CD4-positive, alpha-beta memory T cell (primary cell): ENCODE results near the gene WDR93. TPM values are rescaled to one million over a fixed set of nuclear protein-coding genes. Genes with fewer than 3 reads are reported as not detected.

ENCODE experiments used
- CTCF ChIA-PET: fragments of 350-600 bp; sonication (Branson Sonifier 250); formaldehyde crosslinking; loops from one replicate; lab custom pipeline; 2021; ENCODE audit warnings: inconsistent platforms; ENCODE audit not compliant: partially characterized antibody; lab: Charles Lee
- POLR2A ChIA-PET: fragments of 350-600 bp; sonication (Branson Sonifier 250); formaldehyde crosslinking; loops from one replicate; lab custom pipeline; 2021; ENCODE audit not compliant: partially characterized antibody; lab: Charles Lee
- DNase-seq, 5 donors: peaks; one replicate each; pipeline versions ENCODE4 v3.0.0 to v3.0.0-alpha.2; 2020 to 2022; ENCODE audit warnings: mixed read lengths in 1 of 5
- H3K27ac ChIP-seq: one replicate; pipeline ENCODE4 v1.7.0; 2013; ENCODE audit warnings: low read depth, low read length
- H3K27me3 ChIP-seq: 2 replicates; pipeline ENCODE4 v1.7.0; 2013; ENCODE audit warnings: mild to moderate bottlenecking, low read length, moderate library complexity; ENCODE audit not compliant: insufficient read depth
- H3K36me3 ChIP-seq: 2 replicates; pipeline ENCODE4 v1.7.0; 2013; ENCODE audit warnings: mild to moderate bottlenecking, low read length, moderate library complexity; ENCODE audit not compliant: insufficient read depth
- H3K4me1 ChIP-seq: 2 replicates; pipeline ENCODE4 v1.7.0; 2013; ENCODE audit warnings: mild to moderate bottlenecking, low read length, moderate library complexity; ENCODE audit not compliant: insufficient read depth
- H3K4me3 ChIP-seq, 2 donors: one replicate each; pipeline ENCODE4 v1.7.0; 2013; ENCODE audit warnings: low read length in 2 of 2, mild to moderate bottlenecking in 1 of 2
- H3K9me3 ChIP-seq, 2 donors: one replicate each; pipeline ENCODE4 v1.7.0; 2013; ENCODE audit warnings: low read length in 2 of 2, control low read depth in 1 of 2; ENCODE audit not compliant: control insufficient read depth in 1 of 2
- H3K27ac Mint-ChIP-seq, 7 donors: one replicate each; pipeline ENCODE4 v1.8.0; 2020 to 2021; ENCODE audit warnings: mixed read lengths in 7 of 7, mild to moderate bottlenecking in 6 of 7, inconsistent platforms in 3 of 7, moderate library complexity in 3 of 7
- H3K27me3 Mint-ChIP-seq, 2 donors: one replicate each; pipeline ENCODE4 v1.8.0; 2020 to 2021; ENCODE audit warnings: mixed read lengths in 2 of 2
- H3K36me3 Mint-ChIP-seq, 2 donors: one replicate each; pipeline ENCODE4 v1.8.0; 2020 to 2021; ENCODE audit warnings: mixed read lengths in 2 of 2, inconsistent platforms in 1 of 2, mild to moderate bottlenecking in 1 of 2
- H3K4me1 Mint-ChIP-seq, 4 donors: one replicate each; pipeline ENCODE4 v1.8.0; 2020 to 2021; ENCODE audit warnings: mixed read lengths in 4 of 4, mild to moderate bottlenecking in 1 of 4
- H3K4me3 Mint-ChIP-seq, 8 donors: one replicate each; pipeline ENCODE4 v1.8.0; 2020 to 2021; ENCODE audit warnings: mixed read lengths in 8 of 8, mild to moderate bottlenecking in 7 of 8, moderate library complexity in 6 of 8, inconsistent platforms in 3 of 8
- H3K9me3 Mint-ChIP-seq, 8 donors: one replicate each; pipeline ENCODE4 v1.8.0; 2020 to 2021; ENCODE audit warnings: mixed read lengths in 8 of 8, mild to moderate bottlenecking in 5 of 8, inconsistent platforms in 3 of 8, moderate library complexity in 1 of 8
- intact Hi-C: fragments of 100-400 bp; cut with micrococcal nuclease; formaldehyde crosslinking; loops from one replicate; pipeline ENCODE4 v1.15.1; 2023
- polyA plus RNA-seq, 2 donors: library from polyadenylated mRNA; unstranded; fragments of 300-500 nt; fragmentation: Illumina TruSeq; gene quantifications; one replicate each; pipeline ENCODE4 v1.2.3, GENCODE V29; 2021
- total RNA-seq, 2 experiments: library from RNA; stranded (reverse); gene quantifications; one replicate each; pipeline ENCODE4 v1.2.3, GENCODE V29; 2021

Gene WDR93
- total and polyA plus RNA-seq, 4 experiments from 2014 or later: not detected

DNA sequence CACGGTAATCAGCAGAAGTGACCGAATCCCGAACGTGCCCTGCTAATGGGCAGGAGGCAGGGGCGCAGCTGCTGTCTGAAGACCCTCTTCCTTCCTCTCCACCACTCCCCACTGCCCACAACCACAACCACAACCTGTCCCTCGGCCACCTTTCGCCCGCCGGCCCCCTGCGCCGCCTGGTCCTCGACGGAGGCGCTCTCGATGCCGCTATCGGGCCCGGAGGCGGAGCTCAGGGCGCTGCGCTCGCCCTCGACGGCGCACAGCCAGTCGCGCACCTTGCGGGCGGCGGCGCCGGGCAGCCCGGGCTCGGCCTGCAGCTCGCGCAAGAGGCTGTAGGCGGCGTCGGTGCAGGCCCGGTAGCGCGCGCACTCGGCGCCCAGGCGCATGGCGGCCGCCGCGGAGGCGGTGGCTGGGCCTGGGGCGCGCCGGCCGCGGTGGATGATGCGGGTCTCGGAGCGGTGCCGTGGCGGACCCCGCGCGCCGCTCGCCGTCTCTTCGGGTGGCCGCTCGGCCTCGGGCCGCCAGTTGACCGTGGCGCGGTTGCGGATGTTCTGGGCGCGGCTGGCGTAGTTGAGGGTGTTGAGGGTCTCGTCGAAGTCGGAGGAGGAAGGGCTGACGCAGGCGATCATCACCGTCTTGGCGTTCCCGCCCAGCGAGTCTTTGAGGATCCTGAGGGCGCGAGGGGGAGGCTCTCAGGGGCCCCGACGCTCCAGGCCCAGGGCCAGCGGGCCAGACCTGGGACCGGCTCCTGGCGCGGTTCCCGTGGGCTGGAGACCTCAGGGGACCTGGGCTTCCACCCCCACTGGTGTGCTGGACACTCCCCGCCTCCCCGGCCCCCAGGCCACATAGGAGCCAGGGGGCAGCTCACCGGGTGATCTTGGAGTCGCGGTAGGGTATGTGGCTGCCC is 42.3 kb upstream of the WDR93 start:
- H3K36me3 ChIP-seq: no peaks in the 10 kb centered on the region
- Mint-ChIP-seq H3K27ac (no peak overlapping the region), H3K4me3 (no peak overlapping the region), H3K36me3 (no peaks in the 10 kb centered on the region), H3K27me3 (peaks cover 10 to 13% of the 10 kb centered on the region in 2 donors), H3K4me1 (peaks cover 0 to 3% (median 1%) of the 10 kb centered on the region in 4 donors), H3K9me3 (no peaks in the 10 kb centered on the region)
- no peaks in the 10 kb centered on the region for H3K4me1 ChIP-seq
- ChIA-PET CTCF (interaction anchor here (0.9 kb wide), 1 partner anchor 14 kb away, joined by 3 read pairs; no protein-coding TSS in a partner anchor), POLR2A (no interaction called here)
- no peaks in the 10 kb centered on the region for H3K9me3 ChIP-seq
- H3K27ac ChIP-seq: no peak overlapping the region
- H3K27me3 ChIP-seq: peaks cover 5% of the 10 kb centered on the region
- H3K4me3 ChIP-seq: no peak overlapping the region
- DNase-seq: no peak
- intact Hi-C loops: no loop called here

DNA sequence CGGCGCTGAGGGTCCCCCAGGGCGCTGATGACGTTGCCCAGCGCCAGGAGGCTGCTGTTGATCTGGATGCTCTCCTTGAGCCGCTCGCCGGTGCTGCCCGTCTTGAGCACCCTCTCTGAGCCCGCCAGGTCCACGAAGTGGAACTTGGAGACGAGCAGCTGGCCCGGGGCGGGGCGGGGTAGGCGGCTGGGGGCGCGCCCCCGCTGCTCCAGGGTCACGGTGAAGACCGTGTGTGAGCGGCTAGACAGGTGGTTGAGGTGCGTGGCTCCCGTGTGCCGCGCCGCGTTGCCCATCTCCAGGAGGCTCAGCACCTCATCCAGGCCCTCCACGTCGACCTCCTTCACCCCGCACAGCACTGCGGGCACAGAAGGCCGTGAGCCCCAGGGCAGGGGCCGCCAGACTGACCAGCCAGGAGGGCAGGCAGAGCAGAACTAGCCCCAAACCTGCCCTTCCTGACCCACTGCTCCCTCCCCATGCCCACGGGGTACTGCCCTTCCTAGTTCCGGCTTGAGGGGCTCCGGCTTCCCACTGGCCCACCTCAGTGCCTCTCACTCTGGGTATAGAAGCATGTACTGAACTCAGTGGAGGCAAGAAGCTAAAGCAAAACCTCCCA is 41.5 kb upstream of the WDR93 start:
- Mint-ChIP-seq H3K36me3 (no peaks in the 10 kb centered on the region), H3K27ac (no peak overlapping the region), H3K9me3 (no peaks in the 10 kb centered on the region), H3K27me3 (peaks cover 12 to 14% of the 10 kb centered on the region in 2 donors), H3K4me3 (no peak overlapping the region), H3K4me1 (peaks cover 0 to 3% (median 1%) of the 10 kb centered on the region in 4 donors)
- ChIA-PET POLR2A (no interaction called here), CTCF (no interaction called here)
- H3K9me3 ChIP-seq: no peaks in the 10 kb centered on the region
- H3K4me1 ChIP-seq: no peaks in the 10 kb centered on the region
- H3K27me3 ChIP-seq: peaks cover 6% of the 10 kb centered on the region
- intact Hi-C loops: no loop called here
- H3K36me3 ChIP-seq: no peaks in the 10 kb centered on the region
- no peak overlapping the region for H3K27ac ChIP-seq
- DNase-seq: no peak
- no peak overlapping the region for H3K4me3 ChIP-seq

DNA sequence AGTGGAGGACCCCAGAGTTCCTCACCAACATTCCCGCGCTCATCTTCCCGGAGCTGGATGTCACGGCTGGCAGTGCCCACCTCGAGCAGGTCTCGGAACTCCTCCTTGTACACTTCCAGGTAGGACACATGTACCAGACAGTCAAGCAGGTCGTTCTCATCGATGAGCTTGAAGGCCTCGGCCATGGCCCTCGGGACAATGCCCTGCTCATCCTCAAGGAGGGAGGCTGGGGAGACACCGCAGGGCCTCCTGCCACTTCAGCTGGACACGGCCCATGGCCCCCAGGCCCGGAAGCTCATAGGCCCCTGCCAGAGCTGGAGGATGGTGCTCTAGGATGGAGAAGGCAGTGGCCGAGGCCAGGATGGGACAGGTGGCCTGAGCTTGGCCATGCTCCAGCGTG is 40.9 kb upstream of the WDR93 start:
- Mint-ChIP-seq H3K27me3 (peaks cover 18 to 19% of the 10 kb centered on the region in 2 donors), H3K4me1 (peaks cover 0 to 8% (median 7%) of the 10 kb centered on the region in 4 donors), H3K27ac (no peak overlapping the region), H3K4me3 (no peak overlapping the region), H3K36me3 (no peaks in the 10 kb centered on the region), H3K9me3 (no peaks in the 10 kb centered on the region)
- DNase-seq: no peak
- no peaks in the 10 kb centered on the region for H3K36me3 ChIP-seq
- H3K27me3 ChIP-seq: peaks cover 6% of the 10 kb centered on the region
- H3K4me1 ChIP-seq: peaks cover 4% of the 10 kb centered on the region
- intact Hi-C loops: no loop called here
- H3K9me3 ChIP-seq: no peaks in the 10 kb centered on the region
- no peak overlapping the region for H3K27ac ChIP-seq
- no peak overlapping the region for H3K4me3 ChIP-seq
- ChIA-PET POLR2A (no interaction called here), CTCF (interaction anchor here (1.1 kb wide), 1 partner anchor 9 kb away, joined by 4 read pairs; no protein-coding TSS in a partner anchor)

DNA sequence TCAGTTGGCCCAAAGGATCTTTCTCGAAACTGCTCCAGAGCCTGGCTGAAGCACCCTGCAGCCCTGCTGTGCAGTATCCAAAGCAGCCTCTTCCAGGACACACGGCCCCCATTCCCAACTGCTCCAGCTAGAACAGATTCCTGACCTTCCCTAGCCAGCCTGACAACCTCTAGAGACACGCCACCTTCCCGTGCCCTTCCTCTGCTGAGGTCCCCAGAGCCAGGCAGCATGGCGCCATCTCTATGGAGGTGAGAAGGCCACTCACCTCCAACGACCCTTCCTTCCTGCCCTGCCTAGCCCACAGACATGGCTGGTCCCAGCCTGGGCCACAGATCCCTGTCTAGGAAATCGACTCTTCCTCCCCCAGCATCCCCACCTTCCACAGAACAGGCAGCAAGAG is 38.5 kb upstream of the WDR93 start:
- Histone ChIP-seq H3K27me3 (peaks cover 6% of the 10 kb centered on the region), H3K27ac (no peak overlapping the region), H3K9me3 (no peaks in the 10 kb centered on the region), H3K4me3 (no peak overlapping the region), H3K36me3 (no peaks in the 10 kb centered on the region), H3K4me1 (peaks cover 5% of the 10 kb centered on the region)
- no peaks in the 10 kb centered on the region for H3K9me3 Mint-ChIP-seq
- peaks cover 0 to 4% of the 10 kb centered on the region in 2 donors for H3K36me3 Mint-ChIP-seq
- DNase-seq: no peak
- ChIA-PET CTCF (interaction anchor here (1.0 kb wide), 1 partner anchor 20 kb away, joined by 3 read pairs; no protein-coding TSS in a partner anchor), POLR2A (no interaction called here)
- no peak overlapping the region for H3K27ac Mint-ChIP-seq
- intact Hi-C loops: no loop called here
- H3K4me1 Mint-ChIP-seq: peaks cover 0 to 14% (median 10%) of the 10 kb centered on the region in 4 donors
- H3K27me3 Mint-ChIP-seq: peaks cover 29 to 34% of the 10 kb centered on the region in 2 donors
- H3K4me3 Mint-ChIP-seq: no peak overlapping the region

DNA sequence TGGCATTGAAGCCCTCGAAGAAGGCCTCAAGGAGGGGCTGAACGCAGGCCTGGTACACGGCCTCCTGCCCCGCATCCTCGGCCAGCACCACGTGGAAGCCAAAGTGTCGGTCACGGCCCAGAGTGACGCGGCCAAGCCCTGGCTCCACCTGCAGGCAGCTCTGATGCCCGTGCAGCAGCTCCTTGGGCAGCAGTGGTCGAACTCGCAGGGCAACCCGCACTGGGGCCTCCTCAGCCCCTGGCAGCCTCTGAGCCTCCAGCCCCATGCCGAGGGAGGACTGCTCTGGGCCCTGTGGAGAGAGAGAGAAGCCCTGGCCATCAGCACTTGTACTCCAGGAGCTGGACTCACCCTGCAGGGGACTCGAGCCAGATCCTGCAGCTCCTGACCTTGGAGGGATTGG is 37.9 kb upstream of the WDR93 start:
- peaks cover 5% of the 10 kb centered on the region for H3K4me1 ChIP-seq
- Mint-ChIP-seq H3K4me3 (no peak overlapping the region), H3K27me3 (peaks cover 29 to 36% of the 10 kb centered on the region in 2 donors), H3K27ac (no peak overlapping the region), H3K9me3 (no peaks in the 10 kb centered on the region), H3K4me1 (peaks cover 0 to 14% (median 8%) of the 10 kb centered on the region in 4 donors), H3K36me3 (peaks cover 0 to 4% of the 10 kb centered on the region in 2 donors)
- intact Hi-C loops: no loop called here
- no peak for DNase-seq
- no peak overlapping the region for H3K27ac ChIP-seq
- H3K27me3 ChIP-seq: peaks cover 6% of the 10 kb centered on the region
- no peaks in the 10 kb centered on the region for H3K36me3 ChIP-seq
- no peaks in the 10 kb centered on the region for H3K9me3 ChIP-seq
- POLR2A ChIA-PET: no interaction called here
- no peak overlapping the region for H3K4me3 ChIP-seq
- CTCF ChIA-PET: no interaction called here

DNA sequence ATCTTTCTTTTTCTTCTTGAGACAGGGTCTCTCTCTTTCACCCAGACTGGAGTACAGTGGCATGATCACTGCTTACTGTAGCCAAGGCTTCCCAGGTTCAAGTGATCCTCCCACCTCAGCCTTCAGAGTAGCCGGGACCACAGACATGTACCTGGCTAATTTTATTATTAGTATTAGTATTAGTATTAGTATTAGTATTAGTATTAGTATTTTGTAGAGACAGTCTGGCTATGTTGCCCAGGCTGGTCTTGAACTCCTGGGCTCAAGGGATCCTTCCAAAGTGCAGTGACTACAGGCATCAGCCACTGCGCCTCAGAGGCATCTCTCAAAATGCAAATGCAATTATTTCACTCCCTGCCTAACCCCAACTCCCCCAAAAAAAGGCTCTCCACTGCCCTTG is 37.0 kb upstream of the WDR93 start:
- Mint-ChIP-seq H3K9me3 (no peaks in the 10 kb centered on the region), H3K27me3 (peaks cover 29 to 38% of the 10 kb centered on the region in 2 donors), H3K36me3 (peaks cover 0 to 4% of the 10 kb centered on the region in 2 donors), H3K4me1 (peaks cover 0 to 14% (median 8%) of the 10 kb centered on the region in 4 donors), H3K4me3 (no peak overlapping the region), H3K27ac (no peak overlapping the region)
- ChIA-PET CTCF (no interaction called here), POLR2A (no interaction called here)
- intact Hi-C loops: no loop called here
- Histone ChIP-seq H3K9me3 (no peaks in the 10 kb centered on the region), H3K36me3 (no peaks in the 10 kb centered on the region), H3K27ac (no peak overlapping the region), H3K27me3 (peaks cover 6% of the 10 kb centered on the region), H3K4me1 (peaks cover 5% of the 10 kb centered on the region), H3K4me3 (no peak overlapping the region)
- DNase-seq: no peak

DNA sequence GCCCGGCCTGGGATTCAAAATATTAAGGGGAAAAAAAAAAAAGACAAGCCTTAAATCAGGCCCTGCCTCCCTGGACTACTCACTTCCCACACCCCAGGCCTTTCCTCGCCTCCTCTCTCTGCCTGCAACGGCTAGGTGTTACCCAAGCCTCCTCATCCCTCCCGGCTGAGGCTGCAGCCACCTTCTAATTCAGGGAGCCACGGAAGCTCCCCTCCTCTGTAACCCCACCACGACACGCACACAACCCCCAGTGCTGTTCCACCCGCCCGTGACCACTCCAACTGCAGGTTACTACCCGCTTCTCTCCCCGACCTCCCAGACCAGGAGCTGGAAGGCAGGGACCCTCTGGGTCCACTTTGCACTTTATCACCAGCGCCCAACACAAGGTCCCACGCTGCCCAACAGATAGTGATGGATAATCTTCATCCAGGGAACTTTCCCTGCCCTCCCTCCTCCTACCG is 36.3 kb upstream of the WDR93 start:
- DNase-seq: no peak
- intact Hi-C loops: no loop called here
- Mint-ChIP-seq H3K4me1 (peaks cover 0 to 14% (median 8%) of the 10 kb centered on the region in 4 donors), H3K4me3 (peak overlapping the region; percentile 25 to 62 (median 52)), H3K36me3 (peaks cover 0 to 4% of the 10 kb centered on the region in 2 donors), H3K27ac (peak overlapping the region in 1 of 7 donors; percentile 77), H3K9me3 (no peaks in the 10 kb centered on the region), H3K27me3 (peaks cover 29 to 41% of the 10 kb centered on the region in 2 donors)
- Histone ChIP-seq H3K4me1 (peaks cover 5% of the 10 kb centered on the region), H3K27me3 (peaks cover 6% of the 10 kb centered on the region), H3K36me3 (no peaks in the 10 kb centered on the region), H3K9me3 (no peaks in the 10 kb centered on the region), H3K4me3 (no peak overlapping the region), H3K27ac (no peak overlapping the region)
- POLR2A ChIA-PET: no interaction called here
- CTCF ChIA-PET: no interaction called here
